Neutrophil (primary cell): ENCODE measurements around the gene MBLAC1.

ENCODE experiments used
- H3K27ac ChIP-seq: fragments of 200-600 bp; sonication (generic); 2 replicates; pipeline ENCODE4 v1.5.1; 2016; ENCODE audit warnings: mild to moderate bottlenecking, moderate library complexity
- H3K27me3 ChIP-seq: fragments of 200-600 bp; sonication (generic); 2 replicates; pipeline ENCODE4 v1.6.0; 2016; ENCODE audit warnings: mild to moderate bottlenecking
- H3K36me3 ChIP-seq: fragments of 200-600 bp; sonication (generic); 2 replicates; pipeline ENCODE4 v1.5.1; 2017
- H3K4me1 ChIP-seq, 2 experiments: fragments of 200-600 bp in 1 of 2; sonication (generic) in 1 of 2; 1 replicate in 1 of 2; 2 replicates in 1 of 2; pipeline versions ENCODE4 v1.5.1 to v1.6.1; 2013 to 2016; ENCODE audit warnings: low read depth in 1 of 2, low read length in 1 of 2, mild to moderate bottlenecking in 1 of 2, moderate library complexity in 1 of 2; ENCODE audit not compliant: control insufficient read depth in 1 of 2, insufficient read depth in 1 of 2
- H3K4me3 ChIP-seq, 2 experiments: fragments of 200-600 bp in 1 of 2; sonication (generic) in 1 of 2; 1 replicate in 1 of 2; 2 replicates in 1 of 2; pipeline ENCODE4 v1.5.1; 2013 to 2016; ENCODE audit warnings: low read depth in 1 of 2, low read length in 1 of 2, mild to moderate bottlenecking in 1 of 2, moderate library complexity in 1 of 2
- H3K9me3 ChIP-seq: fragments of 200-600 bp; sonication (generic); 2 replicates; pipeline ENCODE4 v1.5.1; 2016
- CTCF ChIP-seq: fragments of 200-600 bp; sonication (generic); IDR thresholded peaks from 2 replicates; pipeline ENCODE4 v1.5.1; 2016; ENCODE audit warnings: antibody characterized with exemption

The MBLAC1 gene

GRCh38 chr7:100100420-100101015 lies 26.2 kb upstream of the MBLAC1 start:
- peaks cover 36% of the 10 kb centered on the region for H3K36me3 ChIP-seq

GRCh38 chr7:100101016-100101862 lies 25.5 kb upstream of the MBLAC1 start, which contains the start of the genes AP4M1 and MCM7:
TSS of gene AP4M1 (plus strand) at chr7:100101643. CDS start at chr7:100101715, 72 bp downstream.
TSS of gene MCM7 (minus strand) at chr7:100101397. CDS start at chr7:100101294, 103 bp downstream.
- Histone ChIP-seq H3K9me3 (no peaks in the 10 kb centered on the region), H3K4me3 (peak within 1 kb of the TSS; percentile 90 to 96), H3K36me3 (peaks cover 35% of the 10 kb centered on the region), H3K4me1 (peaks cover 12 to 18% of the 10 kb centered on the region in 2 experiments), H3K27me3 (no peaks in the 10 kb centered on the region), H3K27ac (peak within 1 kb of the TSS; percentile 93)
- peak; percentile 47 for TF ChIP-seq CTCF

More at GRCh38 chr7:100100420-100101015, 26.2 kb upstream of the MBLAC1 start:
- TF ChIP-seq CTCF, result peak; percentile 47
- Histone ChIP-seq H3K9me3 (no peaks in the 10 kb centered on the region), H3K27ac (peak overlapping the region; percentile 93), H3K4me3 (peak overlapping the region; percentile 90 to 96), H3K27me3 (no peaks in the 10 kb centered on the region), H3K4me1 (peaks cover 12 to 18% of the 10 kb centered on the region in 2 experiments)

- no peak overlapping the region for H3K27ac ChIP-seq
- peaks cover 12 to 18% of the 10 kb centered on the region in 2 experiments for H3K4me1 ChIP-seq
- peaks cover 35% of the 10 kb centered on the region for H3K36me3 ChIP-seq
- TF ChIP-seq CTCF, result no peak
- no peaks in the 10 kb centered on the region for H3K27me3 ChIP-seq
- H3K4me3 ChIP-seq, result no peak overlapping the region
- no peaks in the 10 kb centered on the region for H3K9me3 ChIP-seq
Observed at GRCh38 chr7:100102950-100103840, 23.6 kb upstream of the MBLAC1 start.

- TF ChIP-seq CTCF, result no peak
- H3K36me3 ChIP-seq, result peaks cover 51% of the 10 kb centered on the region
- no peak overlapping the region for H3K4me3 ChIP-seq
- H3K27ac ChIP-seq, result no peak overlapping the region
- no peaks in the 10 kb centered on the region for H3K27me3 ChIP-seq
- no peaks in the 10 kb centered on the region for H3K9me3 ChIP-seq
- H3K4me1 ChIP-seq, result peaks cover 3 to 8% of the 10 kb centered on the region in 2 experiments
Observed at GRCh38 chr7:100105534-100105933, 21.2 kb upstream of the MBLAC1 start.

- Histone ChIP-seq H3K4me3 (no peak overlapping the region), H3K9me3 (no peaks in the 10 kb centered on the region), H3K27me3 (no peaks in the 10 kb centered on the region), H3K4me1 (peaks cover 0 to 5% of the 10 kb centered on the region in 2 experiments), H3K27ac (no peak overlapping the region), H3K36me3 (peaks cover 62% of the 10 kb centered on the region)
- TF ChIP-seq CTCF, result no peak
Observed at GRCh38 chr7:100106633-100107032, 20.1 kb upstream of the MBLAC1 start.
